H1 (cell line): Measurements from ENCODE around the gene RBSN. TPM values are rescaled to one million over a fixed set of nuclear protein-coding genes. Genes with fewer than 3 reads are reported as not detected.

Experiments used
- CTCF ChIA-PET: fragments of 300-600 bp; sonication (Branson Sonifier 250); formaldehyde crosslinking; loops from one replicate; lab custom pipeline; 2021; ENCODE audit not compliant: partially characterized antibody; lab: Charles Lee
- POLR2A ChIA-PET: fragments of 300-600 bp; sonication (Branson Sonifier 250); formaldehyde crosslinking; loops from one replicate; lab custom pipeline; 2021; ENCODE audit warnings: inconsistent platforms; ENCODE audit not compliant: partially characterized antibody; lab: Charles Lee
- DNase-seq, 2 experiments: peaks; one replicate each; pipeline versions ENCODE4 v3.0.0 to v3.0.0-alpha.2; 2010 to 2022; ENCODE audit warnings: low spot score in 2 of 2, low read depth in 1 of 2, mixed read lengths in 1 of 2
- FAIRE-seq: peaks from 2 replicates; lab custom pipeline; 2011; peaks lifted over from hg19 to GRCh38; lab: Jason Lieb, UNC
- H2AFZ ChIP-seq: 2 replicates; pipeline ENCODE4 v1.8.1; 2012; ENCODE audit warnings: low read length, inconsistent platforms
- H2AK5ac ChIP-seq: 2 replicates; pipeline ENCODE4 v1.6.1; 2013; ENCODE audit warnings: low read depth, low read length
- H2BK120ac ChIP-seq: replicated peaks from 2 replicates; pipeline ENCODE3; 2013; ENCODE audit warnings: low read depth, low read length, inconsistent platforms
- H2BK12ac ChIP-seq: 2 replicates; pipeline ENCODE4 v1.6.1; 2013; ENCODE audit warnings: low read depth, low read length
- H2BK15ac ChIP-seq: 2 replicates; pipeline ENCODE4 v1.6.1; 2013; ENCODE audit warnings: low read length
- H2BK20ac ChIP-seq: 2 replicates; pipeline ENCODE4 v1.6.1; 2013; ENCODE audit warnings: low read length
- H2BK5ac ChIP-seq: 2 replicates; pipeline ENCODE4 v1.6.1; 2013; ENCODE audit warnings: low read depth, low read length
- H3K14ac ChIP-seq: 2 replicates; pipeline ENCODE4 v1.6.1; 2013; ENCODE audit warnings: inconsistent platforms; ENCODE audit not compliant: insufficient read length
- H3K18ac ChIP-seq: 2 replicates; pipeline ENCODE4 v1.6.1; 2013; ENCODE audit warnings: low read length; ENCODE audit errors: extremely low read depth
- H3K23ac ChIP-seq: 2 replicates; pipeline ENCODE4 v1.6.1; 2013; ENCODE audit warnings: inconsistent platforms; ENCODE audit not compliant: insufficient read length
- H3K23me2 ChIP-seq: 2 replicates; pipeline ENCODE4 v1.6.1; 2013; ENCODE audit warnings: low read depth, low read length
- H3K27ac ChIP-seq: 2 replicates; pipeline ENCODE4 v1.6.1; 2011; ENCODE audit warnings: low read depth, low read length, inconsistent platforms
- H3K27me3 ChIP-seq, 4 experiments: replicated peaks in 1 of 4; 1 replicate in 1 of 4; 2 replicates in 3 of 4; pipeline versions ENCODE4 v1.6.1 to v1.8.1; 2011 to 2013; ENCODE audit warnings: low read length in 3 of 4, mild to moderate bottlenecking in 3 of 4, inconsistent platforms in 2 of 4, mixed read lengths in 2 of 4, moderate library complexity in 1 of 4; ENCODE audit not compliant: control insufficient read depth in 3 of 4, insufficient read depth in 3 of 4; ENCODE audit errors: extremely low read depth in 1 of 4
- H3K36me3 ChIP-seq, 4 experiments: 2 replicates each; pipeline versions ENCODE4 v1.6.1 to v1.8.1; 2011 to 2013; ENCODE audit warnings: mild to moderate bottlenecking in 4 of 4, low read length in 3 of 4, moderate library complexity in 2 of 4, control low read depth in 1 of 4, inconsistent platforms in 1 of 4; ENCODE audit not compliant: insufficient read depth in 4 of 4, control insufficient read depth in 2 of 4
- H3K4ac ChIP-seq: replicated peaks from 2 replicates; pipeline ENCODE3; 2013; ENCODE audit warnings: low read length, low read depth, mixed read lengths, inconsistent platforms; ENCODE audit not compliant: insufficient read length
- H3K4me1 ChIP-seq, 4 experiments: replicated peaks in 1 of 4; 1 replicate in 1 of 4; 2 replicates in 3 of 4; pipeline versions ENCODE4 v1.6.1 to v1.8.1; 2011 to 2013; ENCODE audit warnings: low read length in 3 of 4, inconsistent platforms in 2 of 4, mixed read lengths in 1 of 4; ENCODE audit not compliant: insufficient read depth in 4 of 4, control insufficient read depth in 3 of 4
- H3K4me2 ChIP-seq, 2 experiments: 2 replicates each; pipeline versions ENCODE4 v1.6.1 to v1.8.1; 2011 to 2013; ENCODE audit warnings: low read depth in 2 of 2, low read length in 2 of 2, control low read depth in 1 of 2, inconsistent platforms in 1 of 2, mild to moderate bottlenecking in 1 of 2; ENCODE audit not compliant: insufficient read depth in 1 of 2
- H3K4me3 ChIP-seq, 4 experiments: fragments of 200-600, 300-600 bp in 1 of 4; sonication (generic), shearing (Covaris generic), sonication (Bioruptor Twin) in 1 of 4; 2 replicates each; pipeline versions ENCODE4 v1.5.1 to v1.8.1; 2011 to 2016; ENCODE audit warnings: low read length in 4 of 4, low read depth in 3 of 4, control low read depth in 2 of 4, inconsistent platforms in 2 of 4, mild to moderate bottlenecking in 2 of 4, mixed read lengths in 1 of 4, moderate library complexity in 1 of 4; ENCODE audit not compliant: insufficient read depth in 2 of 4; ENCODE audit errors: extremely low read depth in 1 of 4
- H3K56ac ChIP-seq: replicated peaks from 2 replicates; pipeline ENCODE3; 2013; ENCODE audit warnings: low read depth, mild to moderate bottlenecking, mixed read lengths, low read length, inconsistent platforms; ENCODE audit not compliant: insufficient read length
- H3K79me1 ChIP-seq: 2 replicates; pipeline ENCODE4 v1.6.1; 2013; ENCODE audit warnings: low read depth, low read length, control low read depth
- H3K79me2 ChIP-seq, 2 experiments: 2 replicates each; pipeline versions ENCODE4 v1.6.1 to v1.8.1; 2012 to 2013; ENCODE audit warnings: low read length in 2 of 2, mild to moderate bottlenecking in 2 of 2, inconsistent platforms in 1 of 2; ENCODE audit not compliant: insufficient read depth in 2 of 2, control insufficient read depth in 1 of 2
- H3K9ac ChIP-seq, 4 experiments: replicated peaks in 1 of 4; 1 replicate in 1 of 4; 2 replicates in 3 of 4; pipeline versions ENCODE4 v1.6.1 to v1.8.1; 2011 to 2013; ENCODE audit warnings: low read depth in 3 of 4, low read length in 3 of 4, control low read depth in 2 of 4, mild to moderate bottlenecking in 2 of 4, moderate library complexity in 2 of 4, inconsistent platforms in 1 of 4; ENCODE audit errors: extremely low read depth in 1 of 4
- H3K9me3 ChIP-seq, 2 experiments: 2 replicates each; pipeline versions ENCODE4 v1.6.1 to v1.8.1; 2012 to 2013; ENCODE audit warnings: mild to moderate bottlenecking in 2 of 2, moderate library complexity in 2 of 2, control low read depth in 1 of 2, inconsistent platforms in 1 of 2, low read depth in 1 of 2, low read length in 1 of 2, mixed read lengths in 1 of 2; ENCODE audit not compliant: insufficient read depth in 2 of 2
- H4K20me1 ChIP-seq, 2 experiments: replicated peaks in 1 of 2; 2 replicates each; pipeline versions ENCODE3 to v1.8.1; 2011 to 2013; ENCODE audit warnings: inconsistent platforms in 2 of 2, low read length in 2 of 2, mild to moderate bottlenecking in 1 of 2; ENCODE audit not compliant: insufficient read depth in 2 of 2, control insufficient read depth in 1 of 2
- H4K5ac ChIP-seq: 2 replicates; pipeline ENCODE4 v1.6.1; 2013; ENCODE audit warnings: low read length, low read depth, mixed read lengths, inconsistent platforms; ENCODE audit not compliant: insufficient read length
- H4K8ac ChIP-seq: 2 replicates; pipeline ENCODE4 v1.8.0; 2013; ENCODE audit warnings: mild to moderate bottlenecking, moderate library complexity, low read length, inconsistent platforms; ENCODE audit not compliant: insufficient read depth; ENCODE audit errors: extremely low read depth
- H4K91ac ChIP-seq: replicated peaks from 2 replicates; pipeline ENCODE3; 2013; ENCODE audit warnings: low read length, mixed read lengths, inconsistent platforms; ENCODE audit not compliant: insufficient read length
- KDM1A ChIP-seq: fragments of 200-600, 300-600 bp; sonication (generic); IDR thresholded peaks from 2 replicates; pipeline ENCODE4 v1.7.1; 2016; ENCODE audit warnings: mild to moderate bottlenecking, low read length, borderline replicate concordance
- PHF8 ChIP-seq: fragments of 200-600 bp; sonication (generic); conservative IDR thresholded peaks from 2 replicates; pipeline ENCODE4 v1.7.1; 2012; ENCODE audit warnings: low read depth, mild to moderate bottlenecking, inconsistent platforms, low read length, moderate library complexity
- RAD21 ChIP-seq, 2 experiments: IDR thresholded peaks in 1 of 2; conservative IDR thresholded peaks in 1 of 2; 2 replicates each; pipeline ENCODE4 v1.6.1; 2011; ENCODE audit warnings: low read depth in 2 of 2, low read length in 2 of 2, improper control_type of control experiment in 1 of 2, inconsistent platforms in 1 of 2, mild to moderate bottlenecking in 1 of 2, moderate library complexity in 1 of 2
- TAF1 ChIP-seq: IDR thresholded peaks from 2 replicates; pipeline ENCODE4 v1.6.1; 2011; ENCODE audit warnings: mild to moderate bottlenecking, low read depth, low read length
- TEAD4 ChIP-seq: IDR thresholded peaks from 2 replicates; pipeline ENCODE4 v1.6.1; 2012; ENCODE audit warnings: low read depth, low read length, inconsistent platforms, mixed read lengths
- USF2 ChIP-seq: IDR thresholded peaks from 2 replicates; pipeline ENCODE4 v1.6.1; 2011; ENCODE audit warnings: low read length, improper control_type of control experiment
- WGBS, 2 experiments: shearing (Covaris generic) in 1 of 2; methylation state at CpG; one replicate each; pipeline versions ENCODE4 v1.1.6 to v1.1.7; 2013 to 2015; ENCODE audit warnings: low lambda C conversion rate in 2 of 2, mixed read lengths in 2 of 2, inconsistent platforms in 1 of 2, low coverage in 1 of 2, missing lambda C conversion rate in 1 of 2; ENCODE audit not compliant: insufficient replicate concordance in 2 of 2, insufficient coverage in 1 of 2, insufficient read length in 1 of 2; ENCODE audit errors: extremely low coverage in 1 of 2, missing lambda C conversion rate in 1 of 2; 5-methylcytosine and 5-hydroxymethylcytosine counted together
- polyA plus RNA-seq, 7 experiments: library from polyadenylated mRNA; depleted of rRNA in 3 of 7; stranded (reverse) in 5 of 7; unstranded in 2 of 7; fragments of >200 nt in 5 of 7; fragments of 200-250 nt in 2 of 7; gene quantifications; 1 replicate in 5 of 7; 2 replicates in 1 of 7; 4 replicates in 1 of 7; pipeline versions ENCODE4 v1.2.1 to v1.2.3, GENCODE V29; 2011 to 2013; ENCODE audit warnings: missing spikeins in 2 of 7, mixed read lengths in 2 of 7
- total RNA-seq: library from RNA; stranded (reverse); fragmentation: NEBNext Ultra II Directional; extraction: Animal tissue kit (Norgen Biotek cat#: 25700); gene quantifications from 2 replicates; pipeline ENCODE4 v1.2.1, GENCODE V29; 2021

The RBSN gene
- total and polyA plus RNA-seq, 2 of the 8 experiments (the other 6 are each of a cell fraction or from before 2014, with no cell fraction given): 5.9 to 20.0 TPM

- peaks cover 4 to 21% (median 13%) of the 10 kb centered on the region in 4 experiments; a peak in 6 of 8 replicates for H3K36me3 ChIP-seq
- no peak overlapping the region for H4K91ac ChIP-seq
- H3K4me3 ChIP-seq: no peak overlapping the region
- no peak overlapping the region for H3K18ac ChIP-seq
- no peak overlapping the region for H4K8ac ChIP-seq
- H3K4ac ChIP-seq: no peak overlapping the region
- H3K4me2 ChIP-seq: no peak overlapping the region
- no peaks in the 10 kb centered on the region for H3K4me1 ChIP-seq
- no peak overlapping the region for H3K14ac ChIP-seq
- no peak overlapping the region for H2BK20ac ChIP-seq
- H3K9me3 ChIP-seq: no peaks in the 10 kb centered on the region
- POLR2A ChIA-PET: no interaction called here
- no peaks in the 10 kb centered on the region for H3K23me2 ChIP-seq
- no peak overlapping the region for H2BK120ac ChIP-seq
- H3K79me1 ChIP-seq: no peaks in the 10 kb centered on the region
- H2AFZ ChIP-seq: no peak overlapping the region
- no peak overlapping the region for H3K9ac ChIP-seq
- no peak overlapping the region for H2AK5ac ChIP-seq
- H2BK12ac ChIP-seq: no peak overlapping the region
- H3K27ac ChIP-seq: no peak overlapping the region
- no peak overlapping the region for H2BK15ac ChIP-seq
- FAIRE-seq: no peak
- no peak overlapping the region for H3K23ac ChIP-seq
- no peak overlapping the region for H3K56ac ChIP-seq
- peaks cover 0 to 1% of the 10 kb centered on the region in 2 experiments for H4K20me1 ChIP-seq
- no peaks in the 10 kb centered on the region for H3K27me3 ChIP-seq
- 90% methylated on average over 1 of the region's 1 CpG; no CpG with 5 or more reads in 1 of the 2 experiments for whole genome bisulfite sequencing, 2 experiments
- CTCF ChIA-PET: no interaction called here
- no peak overlapping the region for H4K5ac ChIP-seq
- DNase-seq: no peak
- TF ChIP-seq USF2 (no peak), TEAD4 (no peak), PHF8 (no peak), TAF1 (no peak), RAD21 (IDR thresholded peaks at IDR 0.05 in 1 of 2, conservative IDR thresholded peaks at IDR 0.05 in 1 of 2; ENCODE audit: low read depth in 2 of 2, low read length in 2 of 2) (no peak), KDM1A (no peak)
- H3K79me2 ChIP-seq: no peaks in the 10 kb centered on the region
- no peak overlapping the region for H2BK5ac ChIP-seq
These were observed 9.7 kb downstream of the RBSN start for GRCh38 chr3:15089201-15089600.
